ENCODE results near the gene RASSF3.

The RASSF3 gene

GRCh38 chr12:64634508-64635092 is 24.3 kb downstream of the RASSF3 start:
- TF ChIP-seq, protein P1, sequence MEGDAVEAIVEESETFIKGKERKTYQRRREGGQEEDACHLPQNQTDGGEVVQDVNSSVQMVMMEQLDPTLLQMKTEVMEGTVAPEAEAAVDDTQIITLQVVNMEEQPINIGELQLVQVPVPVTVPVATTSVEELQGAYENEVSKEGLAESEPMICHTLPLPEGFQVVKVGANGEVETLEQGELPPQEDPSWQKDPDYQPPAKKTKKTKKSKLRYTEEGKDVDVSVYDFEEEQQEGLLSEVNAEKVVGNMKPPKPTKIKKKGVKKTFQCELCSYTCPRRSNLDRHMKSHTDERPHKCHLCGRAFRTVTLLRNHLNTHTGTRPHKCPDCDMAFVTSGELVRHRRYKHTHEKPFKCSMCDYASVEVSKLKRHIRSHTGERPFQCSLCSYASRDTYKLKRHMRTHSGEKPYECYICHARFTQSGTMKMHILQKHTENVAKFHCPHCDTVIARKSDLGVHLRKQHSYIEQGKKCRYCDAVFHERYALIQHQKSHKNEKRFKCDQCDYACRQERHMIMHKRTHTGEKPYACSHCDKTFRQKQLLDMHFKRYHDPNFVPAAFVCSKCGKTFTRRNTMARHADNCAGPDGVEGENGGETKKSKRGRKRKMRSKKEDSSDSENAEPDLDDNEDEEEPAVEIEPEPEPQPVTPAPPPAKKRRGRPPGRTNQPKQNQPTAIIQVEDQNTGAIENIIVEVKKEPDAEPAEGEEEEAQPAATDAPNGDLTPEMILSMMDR (IDR thresholded peaks at IDR 0.05; ENCODE audit: low read depth, low read length): no peak
- no peak overlapping the region for H3K4me3 ChIP-seq (ENCODE audit: low read depth, low read length)

- TF ChIP-seq, protein P1 (IDR thresholded peaks at IDR 0.05; ENCODE audit: low read depth, low read length): no peak
Observed at GRCh38 chr12:64635356-64635998, 25.2 kb downstream of the RASSF3 start.

DNA sequence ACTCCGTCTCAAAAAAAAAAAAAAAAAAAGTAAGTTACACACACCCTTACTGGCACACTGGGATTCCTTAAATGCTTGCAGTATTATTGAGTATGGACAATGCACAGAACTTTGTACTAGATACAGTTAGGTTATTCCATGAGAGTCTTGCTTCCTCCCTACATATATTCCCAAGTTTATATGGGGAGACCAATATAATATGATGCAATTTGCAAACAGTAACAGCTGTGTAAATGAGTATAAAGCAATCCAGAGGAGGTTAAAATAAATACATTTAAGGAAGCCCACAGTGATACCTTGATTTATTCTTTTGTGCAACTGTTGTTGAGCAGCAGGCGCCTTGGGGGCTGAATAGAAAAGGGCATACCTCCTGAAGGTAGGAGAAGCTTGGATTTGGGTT is 26.6 kb downstream of the RASSF3 start:
- TF ChIP-seq, protein P1 (IDR thresholded peaks at IDR 0.05; ENCODE audit: low read depth, low read length): no peak
- no peak overlapping the region for H3K4me3 ChIP-seq (ENCODE audit: low read depth, low read length)

More at GRCh38 chr12:64635356-64635998, 25.2 kb downstream of the RASSF3 start:
- H3K4me3 ChIP-seq (ENCODE audit: low read depth, low read length): no peak overlapping the region

- H3K4me3 ChIP-seq (ENCODE audit: low read depth, low read length): no peak overlapping the region
- TF ChIP-seq, protein P1 (IDR thresholded peaks at IDR 0.05; ENCODE audit: low read depth, low read length): no peak
Observed at GRCh38 chr12:64639466-64639865, 29.2 kb downstream of the RASSF3 start.

- H3K4me3 ChIP-seq (ENCODE audit: low read depth, low read length): no peak overlapping the region
Observed at GRCh38 chr12:64646318-64646717, 36.0 kb downstream of the RASSF3 start.

DNA sequence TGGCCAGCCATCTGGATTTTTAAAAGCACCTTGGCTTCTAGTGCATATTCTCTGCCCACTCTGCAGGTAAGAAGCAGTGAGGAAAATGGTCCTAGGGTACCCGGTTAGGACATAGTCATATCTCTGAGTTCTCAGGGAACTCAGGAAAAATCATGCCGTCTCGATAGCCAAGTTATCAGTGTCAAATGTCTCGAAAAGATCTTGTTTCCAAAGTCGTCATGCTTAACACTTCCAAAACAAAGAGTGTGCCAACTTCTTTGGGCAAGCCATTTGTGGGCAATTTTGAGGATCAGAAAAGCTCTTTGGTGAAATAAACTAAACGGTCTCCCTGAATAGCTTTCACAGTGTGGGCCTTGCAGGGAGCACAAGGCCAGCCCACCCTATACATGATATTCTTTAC is 39.2 kb downstream of the RASSF3 start:
- TF ChIP-seq, protein P1 (IDR thresholded peaks at IDR 0.05; ENCODE audit: low read depth, low read length): no peak
- no peak overlapping the region for H3K4me3 ChIP-seq (ENCODE audit: low read depth, low read length)

More at GRCh38 chr12:64646318-64646717, 36.0 kb downstream of the RASSF3 start:
- TF ChIP-seq, protein P1 (IDR thresholded peaks at IDR 0.05; ENCODE audit: low read depth, low read length): no peak

- no peak overlapping the region for H3K4me3 ChIP-seq (ENCODE audit: low read depth, low read length)
- TF ChIP-seq, protein P1 (IDR thresholded peaks at IDR 0.05; ENCODE audit: low read depth, low read length): no peak
Observed at GRCh38 chr12:64650762-64651161, 40.5 kb downstream of the RASSF3 start.
